ENCODE data around the gene MGAT3. TPM values are rescaled to one million over a fixed set of nuclear protein-coding genes. Genes with fewer than 3 reads are reported as not detected.
A peak's percentile ranks its signal among the peaks of the same experiment; 100 is the strongest.

MGAT3 gene
- total RNA-seq, 4 donors from 2014 or later, result 0.55 to 1.0 (median 0.59) TPM

GRCh38 chr22:39437791-39438704 lies 18.8 kb upstream of the MGAT3 start:
- Histone ChIP-seq H3K27ac (no peak overlapping the region), H3K27me3 (peaks cover 16 to 23% (median 19%) of the 10 kb centered on the region in 3 donors), H3K36me3 (no peaks in the 10 kb centered on the region), H3K4me3 (peak overlapping the region in 3 of 4 donors; percentile 2 to 34 (median 28)), H3K4me1 (peaks cover 13 to 28% of the 10 kb centered on the region in 2 donors), H3K9me3 (no peaks in the 10 kb centered on the region)
- intact Hi-C loops (cut with DNase I; ENCODE audit: low total_unique reads), result no loop called here
- in situ Hi-C loops (cut with MboI; ENCODE audit: low sequenced_read_pairs in 4 of 4), result no loop called here
- ATAC-seq, result no peak
- no peak for TF ChIP-seq POLR2A (IDR thresholded peaks at IDR 0.05)
- DNase-seq, result no peak

GRCh38 chr22:39439170-39439569 lies 17.6 kb upstream of the MGAT3 start:
- Histone ChIP-seq H3K4me3 (no peak overlapping the region), H3K27me3 (peaks cover 16 to 23% (median 23%) of the 10 kb centered on the region in 3 donors), H3K9me3 (no peaks in the 10 kb centered on the region), H3K36me3 (no peaks in the 10 kb centered on the region), H3K27ac (no peak overlapping the region), H3K4me1 (peaks cover 13 to 19% of the 10 kb centered on the region in 2 donors)
- in situ Hi-C loops (cut with MboI; ENCODE audit: low sequenced_read_pairs in 4 of 4) (no loop called here), intact Hi-C loops (cut with DNase I; ENCODE audit: low total_unique reads) (no loop called here)
- DNase-seq (no peak), ATAC-seq (no peak)
- TF ChIP-seq CTCF (IDR thresholded peaks at IDR 0.05 in 4 of 5, conservative IDR thresholded peaks at IDR 0.05 in 1 of 5) (no peak), POLR2A (IDR thresholded peaks at IDR 0.05) (no peak)

- Histone ChIP-seq H3K36me3 (no peaks in the 10 kb centered on the region), H3K4me3 (no peak overlapping the region), H3K9me3 (no peaks in the 10 kb centered on the region), H3K27ac (no peak overlapping the region), H3K27me3 (peaks cover 16 to 23% (median 21%) of the 10 kb centered on the region in 3 donors), H3K4me1 (no peaks in the 10 kb centered on the region)
- TF ChIP-seq CTCF (IDR thresholded peaks at IDR 0.05 in 4 of 5, conservative IDR thresholded peaks at IDR 0.05 in 1 of 5) (no peak), POLR2A (IDR thresholded peaks at IDR 0.05) (no peak)
- intact Hi-C loops (cut with DNase I; ENCODE audit: low total_unique reads), result no loop called here
- in situ Hi-C loops (cut with MboI; ENCODE audit: low sequenced_read_pairs in 4 of 4), result no loop called here
- no peak for DNase-seq
- ATAC-seq, result no peak
These were observed 13.4 kb upstream of the MGAT3 start for GRCh38 chr22:39443398-39443797.

GRCh38 chr22:39444247-39444800 lies 12.5 kb upstream of the MGAT3 start:
- H3K27me3 ChIP-seq, result peaks cover 14 to 23% (median 16%) of the 10 kb centered on the region in 3 donors
- TF ChIP-seq POLR2A (IDR thresholded peaks at IDR 0.05), result no peak
- in situ Hi-C loops (cut with MboI; ENCODE audit: low sequenced_read_pairs in 4 of 4), result no loop called here
- H3K9me3 ChIP-seq, result no peaks in the 10 kb centered on the region
- H3K4me3 ChIP-seq, result no peak overlapping the region
- H3K27ac ChIP-seq, result no peak overlapping the region
- intact Hi-C loops (cut with DNase I; ENCODE audit: low total_unique reads), result no loop called here
- no peaks in the 10 kb centered on the region for H3K4me1 ChIP-seq
- DNase-seq (no peak), ATAC-seq (no peak)
- H3K36me3 ChIP-seq, result no peaks in the 10 kb centered on the region

- Histone ChIP-seq H3K27ac (no peak overlapping the region), H3K36me3 (no peaks in the 10 kb centered on the region), H3K4me3 (no peak overlapping the region), H3K27me3 (peaks cover 7 to 20% (median 13%) of the 10 kb centered on the region in 3 donors), H3K4me1 (no peaks in the 10 kb centered on the region), H3K9me3 (no peaks in the 10 kb centered on the region)
- DNase-seq (no peak), ATAC-seq (no peak)
- in situ Hi-C loops (cut with MboI; ENCODE audit: low sequenced_read_pairs in 4 of 4) (no loop called here), intact Hi-C loops (cut with DNase I; ENCODE audit: low total_unique reads) (no loop called here)
- TF ChIP-seq POLR2A (IDR thresholded peaks at IDR 0.05) (no peak), CTCF (IDR thresholded peaks at IDR 0.05 in 4 of 5, conservative IDR thresholded peaks at IDR 0.05 in 1 of 5) (no peak)
These were observed 11.8 kb upstream of the MGAT3 start for GRCh38 chr22:39444937-39445465.

Data from gastrocnemius medialis (tissue), 4 donors.